Hematopoietic multipotent progenitor cell treated with erythropoietin and hydrocortisone succinate and interleukin-3 and kit ligand, for 6 days (in vitro differentiated cells): ENCODE results near the gene TOR1AIP2.

Experiments used
- DNase-seq: peaks from one replicate; pipeline ENCODE4 v3.0.0-alpha.2; 2015

TOR1AIP2 gene

DNA sequence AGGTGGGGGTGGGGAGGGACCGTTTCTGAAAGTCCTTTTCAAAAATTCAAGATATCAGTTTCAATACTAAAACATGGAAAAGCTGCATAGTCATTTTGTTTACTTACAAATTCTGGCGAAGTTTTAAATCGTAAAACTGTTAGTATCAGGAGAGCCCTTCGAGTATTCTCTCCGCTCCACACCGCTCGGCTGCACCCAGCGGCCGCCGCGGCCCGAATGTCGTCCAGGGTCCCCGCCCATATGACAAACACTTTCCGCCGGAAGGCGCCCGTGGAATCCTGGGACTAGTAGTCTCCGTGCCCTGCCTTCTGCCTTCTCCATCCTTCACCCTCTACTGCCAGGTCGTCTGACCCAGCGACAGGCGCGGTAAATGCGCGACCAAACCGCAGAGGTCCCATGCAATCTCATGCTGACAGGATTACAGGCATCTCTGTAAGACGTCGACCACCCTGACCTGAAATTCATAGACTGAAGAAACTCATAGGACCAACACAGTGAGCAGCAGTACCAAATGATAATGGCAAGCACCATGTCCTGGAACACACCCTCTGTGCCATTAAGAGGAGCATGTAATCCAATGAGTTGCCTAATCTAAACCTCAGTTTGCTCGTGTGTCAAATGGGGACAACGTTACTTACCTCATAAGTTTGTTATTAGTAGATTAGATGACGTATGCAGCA is at the start of gene TOR1AIP2:
Gene TOR1AIP2 (minus strand): TSS at position 218 of the 680 bp plus-strand sequence. CDS start 25,138 bp downstream, outside the sequence.
- peak; percentile 97 for DNase-seq

DNA sequence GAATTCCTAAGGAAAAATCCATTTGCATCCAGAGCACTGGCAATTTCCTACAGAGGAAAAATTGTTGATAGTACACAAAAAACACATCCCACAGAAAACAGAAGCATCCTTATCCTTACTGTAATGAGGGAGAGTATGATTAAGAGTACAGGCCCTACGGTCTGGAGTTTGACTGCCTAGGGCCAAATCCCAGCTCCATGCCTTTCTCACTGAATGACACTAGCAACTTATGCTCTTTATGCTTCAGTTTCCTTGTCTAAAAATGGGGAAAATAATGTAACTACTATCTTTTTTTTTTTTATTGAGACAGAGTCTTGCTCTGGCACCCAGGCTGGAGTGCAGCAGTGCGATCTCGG is 49.2 kb upstream of the TOR1AIP2 start:
- no peak for DNase-seq

DNA sequence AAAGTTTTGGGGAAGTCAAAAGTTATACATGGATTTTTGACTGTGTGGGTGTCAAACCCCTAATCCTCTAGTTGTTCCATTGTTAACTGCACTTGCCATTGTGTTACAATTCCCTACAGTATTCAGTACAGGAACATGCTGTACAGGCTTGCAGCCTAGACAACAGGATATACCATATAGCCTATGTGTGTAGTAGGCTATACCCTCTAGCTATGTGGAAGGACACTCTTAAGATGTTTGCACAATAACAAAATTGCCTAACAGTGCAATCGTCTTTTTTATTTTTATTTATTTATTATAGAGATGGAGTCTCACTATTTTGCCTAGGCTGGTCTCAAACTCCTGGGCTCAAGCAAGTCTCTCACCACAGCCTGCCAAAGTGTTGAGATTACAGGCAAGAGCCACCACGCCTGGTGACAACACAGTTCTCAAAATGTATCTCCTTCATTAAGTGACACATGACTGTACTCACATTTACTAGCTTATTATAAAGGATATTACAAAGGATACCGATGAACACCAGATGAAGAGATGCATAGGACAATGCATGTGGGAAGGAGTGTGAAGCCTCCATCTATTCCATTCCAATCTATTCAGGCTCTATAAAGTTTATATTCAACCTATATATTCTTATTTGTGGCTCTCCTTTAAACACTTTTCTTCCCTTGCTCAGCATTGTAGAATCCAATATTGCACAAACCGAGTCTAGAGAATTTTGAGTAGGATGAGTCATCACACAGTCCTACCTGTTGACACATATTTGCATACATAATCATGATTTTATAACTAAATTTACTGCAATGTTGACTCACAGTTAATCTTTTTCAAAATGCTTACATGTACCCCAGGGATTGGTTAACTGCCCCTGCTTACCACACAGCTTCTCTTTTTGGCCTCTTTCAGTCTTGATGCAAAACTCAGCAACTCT is 48.6 kb upstream of the TOR1AIP2 start:
- no peak for DNase-seq

DNA sequence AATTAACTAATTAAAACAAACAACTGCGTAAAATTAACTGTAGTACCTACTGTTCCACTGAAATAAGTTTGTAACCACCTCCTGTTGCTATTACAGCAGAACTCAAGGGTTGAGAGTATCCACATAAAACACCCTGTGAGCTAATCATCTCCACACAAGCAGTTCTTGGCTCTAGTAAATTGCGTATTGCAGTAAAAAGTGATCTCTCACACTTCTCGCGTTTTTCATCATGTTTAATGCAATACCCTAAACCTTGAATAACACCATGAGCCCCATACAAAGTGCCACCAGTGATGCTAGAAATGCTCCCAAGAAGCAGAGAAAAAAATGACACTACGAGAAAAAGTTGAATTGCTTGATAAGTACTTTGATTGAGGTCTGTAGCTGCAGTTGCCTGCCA is 47.7 kb upstream of the TOR1AIP2 start:
- no peak for DNase-seq

DNA sequence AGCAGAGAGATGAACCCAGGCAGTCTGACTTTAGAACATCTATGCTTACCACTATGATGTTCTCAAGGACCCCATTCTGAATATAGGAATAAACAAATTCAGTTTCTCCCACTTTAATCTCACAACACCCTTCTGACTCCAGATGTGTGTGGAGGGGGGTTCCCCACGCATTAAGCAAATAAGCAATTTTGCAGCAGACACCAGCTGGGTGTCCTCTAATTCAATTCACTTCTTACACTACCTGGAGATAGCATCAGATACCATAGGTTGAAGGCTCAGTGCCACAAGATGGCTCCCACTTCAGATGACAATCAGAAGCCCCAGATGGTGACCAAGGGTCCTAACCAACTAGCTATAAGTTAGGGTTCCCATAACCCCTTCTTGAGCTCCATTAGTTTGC is 46.7 kb upstream of the TOR1AIP2 start:
- DNase-seq: no peak

DNA sequence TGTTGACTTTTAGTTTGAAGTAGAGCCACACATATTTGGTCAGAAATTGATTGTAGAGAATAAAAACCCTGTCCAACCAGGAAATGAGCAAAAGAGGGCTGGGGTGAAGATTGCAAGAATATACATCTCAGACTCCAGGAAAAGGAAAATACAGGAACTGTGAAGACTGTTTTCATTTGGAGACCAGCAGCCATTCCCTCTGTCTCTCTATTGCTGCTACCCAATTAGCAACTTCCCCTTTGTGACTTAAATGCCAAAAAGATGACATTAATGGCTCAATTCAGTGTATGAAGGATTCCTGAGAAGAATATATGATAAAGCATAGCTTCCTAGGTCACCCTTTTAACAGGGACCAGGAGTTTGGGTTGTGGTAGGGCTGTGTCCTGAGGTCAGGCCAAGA is 45.4 kb upstream of the TOR1AIP2 start:
- DNase-seq: no peak

DNA sequence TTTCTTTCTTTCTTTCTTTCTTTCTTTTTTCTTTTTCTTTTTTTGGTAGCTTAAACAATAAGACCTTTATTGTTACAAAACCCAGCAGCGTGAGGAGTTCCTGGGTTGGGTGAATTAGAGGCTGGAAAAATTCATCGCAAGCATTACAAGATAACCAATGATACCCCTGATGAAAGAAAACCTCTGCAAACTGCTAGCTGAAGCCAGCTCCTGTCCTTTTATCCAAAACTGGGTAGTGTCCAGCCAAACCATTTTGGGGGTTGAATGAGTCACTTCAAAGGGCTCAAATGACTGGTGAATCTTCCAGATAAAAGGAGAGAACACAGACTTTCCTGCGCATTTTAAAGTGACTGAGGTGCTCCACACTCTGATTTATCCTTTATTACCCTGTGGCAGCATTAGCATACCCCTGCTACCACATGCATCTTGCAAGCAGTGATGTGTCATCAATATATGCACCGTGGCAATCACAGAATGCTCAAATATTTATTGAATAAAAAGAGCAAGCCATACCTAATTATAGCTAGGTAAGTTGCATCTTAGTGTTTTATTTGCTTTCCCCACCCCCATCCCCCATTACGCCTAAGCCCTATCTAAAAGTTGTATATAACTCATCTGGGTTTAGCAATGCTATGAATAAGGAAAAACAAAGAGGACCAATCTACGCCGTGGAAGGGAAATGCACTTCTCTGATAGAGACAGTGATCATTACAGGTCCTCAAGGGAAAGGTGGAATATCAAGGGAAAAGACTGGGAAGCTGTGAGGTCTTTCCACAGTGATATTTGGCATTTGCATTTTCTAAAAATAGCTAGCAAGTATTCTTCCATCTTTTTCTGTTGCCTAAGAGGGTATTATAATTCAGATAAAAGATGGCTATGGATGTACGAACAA is 44.6 kb upstream of the TOR1AIP2 start:
- DNase-seq: no peak

DNA sequence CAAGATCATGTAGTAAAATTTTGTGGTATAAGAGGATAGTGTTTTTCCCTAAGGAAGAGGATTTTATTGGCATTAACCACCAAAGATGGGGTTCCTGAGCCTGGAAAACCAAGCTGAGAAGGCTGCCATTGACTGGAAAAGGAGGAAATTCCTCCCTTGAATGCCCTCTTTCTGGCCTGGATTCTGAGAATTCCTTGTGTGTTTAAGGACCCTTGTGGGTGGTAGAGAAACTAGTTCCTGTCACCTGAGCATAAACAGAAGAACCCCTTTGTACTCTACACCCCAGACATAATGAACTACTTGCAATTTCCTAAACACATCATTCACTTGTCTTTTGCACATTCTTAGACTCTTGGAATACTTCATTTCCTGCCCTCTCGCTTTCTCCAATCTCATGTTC is 43.9 kb upstream of the TOR1AIP2 start:
- no peak for DNase-seq

DNA sequence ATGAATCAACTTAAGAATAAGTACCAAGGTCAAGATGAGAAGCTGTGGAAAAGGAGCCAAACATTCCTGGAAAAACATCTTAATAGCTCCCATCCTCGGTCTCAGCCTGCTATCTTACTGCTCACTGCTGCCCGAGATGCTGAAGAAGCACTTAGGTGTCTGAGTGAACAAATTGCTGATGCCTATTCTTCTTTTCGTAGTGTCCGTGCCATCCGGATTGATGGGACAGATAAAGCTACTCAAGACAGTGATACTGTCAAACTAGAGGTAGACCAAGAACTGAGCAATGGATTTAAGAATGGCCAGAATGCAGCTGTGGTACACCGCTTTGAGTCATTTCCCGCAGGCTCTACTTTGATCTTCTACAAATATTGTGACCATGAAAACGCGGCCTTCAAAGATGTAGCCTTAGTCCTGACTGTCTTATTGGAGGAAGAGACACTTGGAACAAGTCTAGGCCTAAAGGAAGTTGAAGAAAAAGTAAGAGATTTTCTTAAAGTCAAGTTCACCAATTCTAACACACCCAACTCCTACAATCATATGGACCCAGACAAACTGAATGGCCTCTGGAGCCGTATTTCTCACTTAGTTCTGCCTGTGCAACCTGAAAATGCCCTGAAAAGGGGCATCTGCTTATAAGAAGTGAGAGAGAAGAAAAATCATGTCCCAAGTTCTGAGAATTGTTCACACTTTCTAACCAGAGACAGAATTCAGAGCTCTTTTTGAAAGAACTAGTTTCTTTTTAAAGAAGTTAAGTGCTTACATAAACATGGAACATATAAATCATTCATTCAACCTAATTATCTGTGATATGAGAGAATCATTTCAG is 40.2 kb upstream of the TOR1AIP2 start:
- no peak for DNase-seq

DNA sequence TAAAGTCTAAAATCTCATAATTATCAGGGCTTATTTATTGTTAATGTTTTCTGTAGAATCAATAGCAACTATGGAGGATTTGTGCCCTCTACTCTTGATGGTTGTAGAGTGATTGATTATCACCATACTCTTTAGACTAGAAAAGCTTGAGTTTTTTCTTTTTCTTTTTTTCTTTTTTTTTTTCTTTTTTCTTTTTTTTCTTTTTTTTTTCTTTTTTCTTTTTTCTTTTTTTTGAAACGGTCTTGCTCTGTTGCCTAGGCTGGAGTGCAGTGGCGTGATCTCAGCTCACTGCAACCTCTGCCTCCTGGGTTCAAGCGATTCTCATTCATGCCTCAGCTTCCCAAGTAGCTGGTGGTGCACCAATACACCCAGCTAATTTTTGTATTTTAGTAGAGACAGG is 34.2 kb upstream of the TOR1AIP2 start:
- no peak for DNase-seq

DNA sequence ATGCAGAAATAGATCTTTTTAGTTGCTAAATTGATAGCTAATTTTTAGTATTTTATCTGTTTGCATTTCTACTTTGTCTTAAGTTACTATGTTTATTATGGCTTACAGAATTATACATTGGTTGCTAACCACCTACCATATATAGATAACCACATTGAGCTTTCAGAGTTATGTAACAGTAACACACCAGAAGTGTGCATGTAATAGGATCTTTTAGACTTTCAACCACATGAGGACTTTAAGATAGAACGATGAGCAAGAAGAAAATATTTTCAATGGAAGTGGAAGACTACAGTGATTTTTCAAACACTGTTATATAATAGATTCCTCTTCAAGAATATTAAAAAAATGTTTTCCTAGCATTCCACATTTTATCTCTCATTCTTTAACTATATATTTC is 33.3 kb upstream of the TOR1AIP2 start:
- DNase-seq: peak; percentile 62

DNA sequence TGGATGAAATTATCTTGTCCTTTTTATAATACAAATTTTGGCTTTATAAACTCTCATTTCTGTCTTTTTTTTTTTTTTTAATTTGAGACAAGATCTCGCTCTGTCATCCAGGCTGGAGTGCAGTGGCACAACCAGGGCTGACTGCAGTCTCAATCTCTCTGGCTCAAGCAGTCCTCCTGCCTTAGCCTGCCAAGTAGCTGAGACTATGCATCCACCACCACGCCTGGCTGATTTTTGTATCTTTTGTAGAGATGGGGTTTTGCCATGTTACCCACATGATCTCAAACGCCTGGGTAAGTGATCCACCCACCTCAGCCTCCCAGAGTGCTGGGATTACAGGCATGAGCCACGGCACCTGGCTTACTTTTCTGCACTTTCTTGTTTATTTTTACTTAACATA is 12.0 kb upstream of the TOR1AIP2 start:
- peak; percentile 35 for DNase-seq

DNA sequence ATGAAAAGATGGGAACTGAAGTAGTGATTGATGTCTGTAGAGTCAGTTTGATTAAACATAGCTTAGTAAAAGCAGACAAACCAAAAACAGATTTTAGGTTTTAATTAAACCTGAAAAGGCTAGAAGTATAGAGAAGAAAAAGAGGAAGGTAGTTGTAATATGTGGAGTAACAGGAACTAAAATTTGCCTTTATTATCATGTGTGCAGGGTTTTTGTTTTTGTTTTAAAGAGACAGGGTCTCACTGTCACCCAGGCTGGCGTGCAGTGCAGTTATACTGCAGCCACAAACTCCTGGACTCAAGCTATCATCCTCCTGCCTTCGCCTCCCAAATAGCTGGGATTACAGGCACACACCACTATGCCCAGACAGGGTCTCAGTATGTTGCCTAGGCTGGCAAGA is 10.5 kb upstream of the TOR1AIP2 start:
- peak; percentile 23 for DNase-seq

DNA sequence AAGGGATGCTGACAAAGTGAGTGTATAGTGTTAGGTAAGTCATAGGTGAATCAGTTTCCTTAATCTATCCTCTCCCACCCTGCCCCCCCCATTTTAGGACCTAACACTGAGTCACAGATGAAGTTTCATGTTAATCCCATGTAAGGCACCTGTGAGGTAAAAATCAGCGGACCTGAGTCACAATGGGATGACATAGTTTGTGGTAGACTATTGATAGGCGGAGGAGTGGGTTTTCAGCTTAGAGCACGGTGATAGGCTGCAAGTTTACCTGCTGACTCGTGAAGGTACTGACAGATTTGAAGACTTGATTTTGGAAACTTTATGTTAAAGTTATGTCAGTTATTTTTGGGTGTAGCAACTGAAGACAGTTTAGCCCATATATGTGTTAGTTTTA is 6.1 kb upstream of the TOR1AIP2 start:
- DNase-seq: peak; percentile 24

DNA sequence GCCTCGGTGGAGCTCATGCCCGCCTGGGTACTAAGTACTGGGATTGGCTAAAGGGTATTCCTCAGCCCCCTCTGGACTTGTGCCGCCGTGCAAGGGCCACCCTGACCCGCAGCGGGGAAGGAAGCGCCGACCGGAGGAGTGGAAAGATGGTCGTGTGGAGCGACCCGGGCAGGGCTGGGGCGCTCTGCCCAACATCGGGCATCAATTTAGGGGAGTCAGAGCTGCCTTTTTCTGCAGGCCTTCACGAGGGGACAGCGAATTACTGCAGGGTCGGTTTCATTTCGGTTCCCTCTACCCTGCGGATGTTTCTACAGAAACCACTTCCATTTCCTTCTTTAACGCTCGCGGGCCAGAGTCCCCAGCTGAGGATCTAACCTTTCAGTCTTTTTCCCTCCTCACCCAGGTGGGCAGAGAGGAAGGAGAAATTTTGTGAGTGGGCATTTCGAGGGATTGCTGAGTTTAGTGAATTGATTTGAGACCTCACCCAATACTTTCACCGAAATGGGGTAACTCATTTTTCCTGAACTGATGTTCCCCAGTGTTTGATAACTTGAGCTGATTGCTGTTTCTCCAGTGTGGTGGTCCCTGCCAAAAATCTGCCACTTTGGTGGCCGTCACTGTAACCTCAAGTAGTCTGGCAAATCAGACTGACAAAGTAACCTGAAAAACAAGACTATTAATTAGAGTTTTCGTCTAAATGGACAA is 5.6 kb upstream of the TOR1AIP2 start:
- peak; percentile 54 for DNase-seq

DNA sequence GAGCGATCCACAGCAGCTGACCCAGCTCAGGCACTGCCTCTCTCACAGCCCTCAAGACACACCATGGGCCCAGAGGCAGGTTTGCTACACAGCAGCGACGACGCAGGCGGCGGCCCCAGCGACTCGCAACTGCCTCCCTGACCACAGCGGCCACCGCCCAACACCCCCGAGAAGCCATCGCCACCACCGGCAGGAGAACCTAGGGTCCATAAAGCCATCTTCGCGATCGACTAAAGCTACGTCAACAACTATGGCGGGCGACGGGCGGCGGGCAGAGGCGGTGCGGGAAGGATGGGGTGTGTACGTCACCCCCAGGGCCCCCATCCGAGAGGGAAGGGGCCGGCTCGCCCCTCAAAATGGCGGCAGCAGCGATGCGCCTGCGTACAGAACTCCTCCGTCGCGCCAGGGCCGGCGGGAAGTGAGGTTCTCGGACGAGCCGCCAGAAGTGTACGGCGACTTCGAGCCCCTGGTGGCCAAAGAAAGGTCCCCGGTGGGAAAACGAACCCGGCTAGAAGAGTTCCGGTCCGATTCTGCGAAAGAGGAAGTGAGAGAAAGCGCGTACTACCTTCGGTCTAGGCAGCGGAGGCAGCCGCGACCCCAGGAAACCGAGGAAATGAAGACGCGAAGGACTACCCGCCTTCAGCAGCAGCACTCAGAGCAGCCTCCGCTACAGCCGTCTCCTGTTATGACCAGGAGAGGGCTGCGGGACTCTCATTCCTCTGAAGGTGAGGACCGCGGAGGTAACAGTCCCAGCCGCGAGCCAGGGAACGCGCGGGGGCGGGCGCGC is 4.8 kb upstream of the TOR1AIP2 start, which contains the start of gene TOR1AIP1:
Gene TOR1AIP1 (plus strand): TSS at position 33 of the 787 bp plus-strand sequence. CDS start 218 bp downstream, at position 251.
- DNase-seq: peak; percentile 98

DNA sequence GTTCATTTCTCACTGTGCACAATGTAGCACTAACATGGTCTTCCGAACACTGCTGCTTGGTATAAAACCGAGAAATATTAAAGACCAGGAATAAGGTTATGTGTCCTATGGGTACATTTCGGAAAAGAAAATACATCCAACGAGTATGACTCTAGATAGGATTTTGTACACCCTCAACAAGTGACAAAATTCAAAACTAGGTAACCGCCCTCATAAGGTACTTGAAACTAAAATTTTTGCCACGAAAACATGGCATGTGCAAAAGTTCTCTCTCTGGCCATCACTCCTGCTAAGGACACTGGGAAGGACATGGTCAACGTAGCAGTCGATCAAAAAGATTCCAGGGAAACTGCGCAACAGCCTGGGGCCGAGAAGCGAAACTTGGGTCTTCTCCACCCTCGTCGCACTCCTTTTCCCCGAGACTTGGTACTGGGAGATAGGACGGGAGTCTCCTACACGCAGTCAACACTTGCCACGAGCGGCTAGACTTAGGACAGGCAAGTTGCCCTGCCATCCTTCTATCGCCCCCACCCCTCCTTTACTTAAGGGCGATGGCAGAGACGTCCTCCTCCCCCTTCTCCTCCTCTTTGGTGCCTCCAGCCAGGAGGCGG is 4.1 kb upstream of the TOR1AIP2 start:
- DNase-seq: peak; percentile 87

DNA sequence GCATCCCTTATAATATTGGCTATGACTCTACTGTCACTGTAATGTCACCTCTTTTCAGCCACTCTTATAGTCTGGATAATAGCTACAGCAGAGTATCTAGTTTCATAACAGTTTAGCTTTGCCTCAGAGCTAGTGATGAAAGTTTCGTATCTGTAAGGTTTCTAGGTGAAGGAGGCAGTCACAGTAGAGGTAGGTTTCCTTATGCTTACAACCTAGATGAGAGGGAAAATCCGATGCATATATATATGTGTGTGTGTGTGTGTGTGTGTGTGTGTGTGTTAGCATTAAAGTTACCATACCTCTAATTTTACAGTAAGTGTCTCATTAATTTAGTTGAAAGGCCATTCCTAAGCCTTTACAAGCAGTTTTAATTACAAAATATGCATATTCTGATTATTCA is 2.2 kb upstream of the TOR1AIP2 start:
- DNase-seq: no peak

DNA sequence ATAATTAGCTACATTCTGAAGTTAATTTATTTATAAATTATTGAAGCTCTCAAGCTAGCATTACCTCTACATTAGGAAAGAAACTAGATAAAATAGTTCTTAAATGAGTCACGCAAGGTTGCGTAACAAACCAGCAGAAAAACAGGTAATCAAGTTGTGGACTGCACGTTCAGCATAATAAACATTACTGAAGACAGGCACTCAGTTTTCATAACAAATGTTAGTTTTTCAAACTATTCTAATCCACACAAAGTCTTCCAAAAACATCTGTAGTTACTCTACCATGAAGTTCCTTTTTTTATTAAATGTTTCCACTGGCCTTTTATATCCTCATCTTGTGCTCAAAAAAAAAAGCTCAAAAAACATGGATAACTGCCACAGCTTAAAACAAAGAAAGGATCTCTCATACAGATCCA is 1.3 kb downstream of the TOR1AIP2 start:
- peak; percentile 35 for DNase-seq
